ENCODE data around the gene TMEM255A. TPM values are rescaled to one million over a fixed set of nuclear protein-coding genes. Genes with fewer than 3 reads are reported as not detected.

Gene TMEM255A
- total RNA-seq, 1 donor from 2014 or later, result 1.5 TPM

DNA sequence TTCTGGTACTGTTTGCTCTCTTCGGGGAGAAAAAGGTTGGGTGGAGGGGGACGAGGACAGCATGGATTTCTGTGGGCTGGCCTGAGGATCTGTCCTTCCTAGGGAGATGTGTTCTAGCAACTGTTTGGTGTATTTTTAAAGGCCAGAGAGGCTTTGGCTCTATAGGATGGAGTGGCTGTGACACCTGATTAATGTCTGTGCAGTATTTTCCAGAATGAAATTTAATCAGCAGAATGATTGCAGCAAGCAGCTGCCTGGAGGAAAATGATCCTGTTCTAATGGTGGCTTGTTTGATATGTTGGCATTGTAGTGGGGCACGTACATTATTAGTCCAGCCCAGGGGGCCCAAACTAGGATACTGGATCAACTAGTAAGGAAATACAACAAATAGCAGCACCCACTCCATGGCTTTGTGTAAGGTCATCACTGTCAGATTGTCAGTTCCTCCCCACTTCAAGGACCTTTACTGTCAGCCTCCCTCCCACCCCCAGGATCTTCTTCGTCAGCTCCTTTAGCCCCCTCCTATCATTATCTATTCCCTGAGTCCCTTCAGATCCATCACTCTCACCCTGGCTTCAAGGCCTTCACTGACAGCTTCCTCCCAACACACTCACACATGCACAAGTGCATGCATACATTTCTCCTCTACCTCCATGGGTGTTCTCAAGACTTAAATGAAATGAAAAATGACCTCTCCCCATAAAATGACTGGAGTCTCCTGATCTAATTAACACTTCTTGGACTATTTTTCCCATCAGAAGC, 10.4 kb upstream of the TMEM255A start:
- Histone ChIP-seq H3K27me3 (no peaks in the 10 kb centered on the region), H3K9me3 (no peaks in the 10 kb centered on the region), H3K4me1 (no peaks in the 10 kb centered on the region), H3K27ac (no peak overlapping the region), H3K36me3 (no peaks in the 10 kb centered on the region), H3K4me3 (no peak overlapping the region)
- intact Hi-C loops (cut with DNase I), result no loop called here
- DNase-seq, result no peak
- TF ChIP-seq CTCF (IDR thresholded peaks at IDR 0.05), result no peak
- ATAC-seq, result no peak

- ATAC-seq, result no peak
- Histone ChIP-seq H3K27me3 (no peaks in the 10 kb centered on the region), H3K4me3 (no peak overlapping the region), H3K9me3 (no peaks in the 10 kb centered on the region), H3K36me3 (no peaks in the 10 kb centered on the region), H3K4me1 (no peaks in the 10 kb centered on the region), H3K27ac (no peak overlapping the region)
- no peak for DNase-seq
- TF ChIP-seq CTCF (IDR thresholded peaks at IDR 0.05), result no peak
- intact Hi-C loops (cut with DNase I), result no loop called here
These were observed 7.2 kb upstream of the TMEM255A start for GRCh38 chrX:120318411-120318810.

GRCh38 chrX:120316587-120317283, 5.5 kb upstream of the TMEM255A start:
- TF ChIP-seq CTCF (IDR thresholded peaks at IDR 0.05), result no peak
- Histone ChIP-seq H3K36me3 (no peaks in the 10 kb centered on the region), H3K27ac (no peak overlapping the region), H3K27me3 (no peaks in the 10 kb centered on the region), H3K4me3 (no peak overlapping the region), H3K9me3 (no peaks in the 10 kb centered on the region), H3K4me1 (no peaks in the 10 kb centered on the region)
- intact Hi-C loops (cut with DNase I), result no loop called here
- DNase-seq (no peak), ATAC-seq (peak; percentile 52)

- H3K36me3 ChIP-seq, result no peaks in the 10 kb centered on the region
- intact Hi-C loops (cut with DNase I), result no loop called here
- no peak overlapping the region for H3K27ac ChIP-seq
- DNase-seq (no peak), ATAC-seq (no peak)
- TF ChIP-seq CTCF (IDR thresholded peaks at IDR 0.05), result no peak
- H3K27me3 ChIP-seq, result no peaks in the 10 kb centered on the region
- H3K4me1 ChIP-seq, result peaks cover 3% of the 10 kb centered on the region
- H3K9me3 ChIP-seq, result no peaks in the 10 kb centered on the region
- H3K4me3 ChIP-seq, result no peak overlapping the region
These were observed 4.5 kb upstream of the TMEM255A start for GRCh38 chrX:120315776-120316175.

- no peak overlapping the region for H3K4me3 ChIP-seq
- no peaks in the 10 kb centered on the region for H3K27me3 ChIP-seq
- TF ChIP-seq CTCF (IDR thresholded peaks at IDR 0.05), result no peak
- DNase-seq, result no peak
- no peak overlapping the region for H3K27ac ChIP-seq
- H3K9me3 ChIP-seq, result no peaks in the 10 kb centered on the region
- H3K4me1 ChIP-seq, result peaks cover 15% of the 10 kb centered on the region
- intact Hi-C loops (cut with DNase I), result no loop called here
- no peak for ATAC-seq
- H3K36me3 ChIP-seq, result no peaks in the 10 kb centered on the region
These were observed 434 bp upstream of the TMEM255A start for GRCh38 chrX:120311727-120312063.
